GM19468 (cell line): ENCODE results near the gene MOSMO.
"Not testable (repeated sequence)": the region's sequence is repeated elsewhere in the genome, so short reads cannot be mapped to it uniquely, and the experiment has no call there.

Experiments
- ATAC-seq: cut with Tn5 transposase; IDR thresholded peaks from one replicate; pipeline ENCODE4 v1.9.1; 2021; ENCODE audit warnings: mild to moderate bottlenecking, moderate library complexity, moderate number of reproducible peaks; ENCODE audit not compliant: unreplicated experiment; ENCODE audit errors: extremely low read depth

MOSMO gene

GRCh38 chr16:22126037-22126558, 118.2 kb downstream of the MOSMO start:
- ATAC-seq = no peak

GRCh38 chr16:22128537-22128936, 120.6 kb downstream of the MOSMO start:
- not testable (repeated sequence) for ATAC-seq

GRCh38 chr16:22130528-22130927, 122.6 kb downstream of the MOSMO start:
- no peak for ATAC-seq

- no peak for ATAC-seq
These were observed 124.9 kb downstream of the MOSMO start for GRCh38 chr16:22132801-22133200.
